Dedifferentiated amniotic fluid mesenchymal stem cell (primary cell): ENCODE data around the gene NWD2.
"Not testable (repeated sequence)": the region's sequence is repeated elsewhere in the genome, so short reads cannot be mapped to it uniquely, and the experiment has no call there.

ENCODE experiments used
- DNase-seq: peaks from one replicate; pipeline ENCODE4 v3.0.0-alpha.2; 2016; ENCODE audit errors: extremely low spot score

Gene NWD2

GRCh38 chr4:37392521-37393255 lies 148.1 kb downstream of the NWD2 start:
- no peak for DNase-seq

GRCh38 chr4:37393321-37393720 lies 148.8 kb downstream of the NWD2 start:
- no peak for DNase-seq

GRCh38 chr4:37393889-37394288 lies 149.3 kb downstream of the NWD2 start:
- no peak for DNase-seq

GRCh38 chr4:37397505-37397904 lies 153.0 kb downstream of the NWD2 start:
- DNase-seq: no peak

GRCh38 chr4:37400241-37400881 lies 155.8 kb downstream of the NWD2 start:
- DNase-seq: no peak

- not testable (repeated sequence) for DNase-seq
These were observed 163.6 kb downstream of the NWD2 start for GRCh38 chr4:37407938-37408826.

- not testable (repeated sequence) for DNase-seq
These were observed 169.1 kb downstream of the NWD2 start for GRCh38 chr4:37413612-37414011.

- DNase-seq: no peak
These were observed 171.4 kb downstream of the NWD2 start for GRCh38 chr4:37415845-37416369.

GRCh38 chr4:37421614-37422013 lies 177.1 kb downstream of the NWD2 start:
- no peak for DNase-seq

- no peak for DNase-seq
These were observed 177.6 kb downstream of the NWD2 start for GRCh38 chr4:37422102-37422501.

GRCh38 chr4:37422638-37423037 lies 178.1 kb downstream of the NWD2 start:
- no peak for DNase-seq

- no peak for DNase-seq
These were observed 178.8 kb downstream of the NWD2 start for GRCh38 chr4:37423310-37423709.

- no peak for DNase-seq
These were observed 180.2 kb downstream of the NWD2 start for GRCh38 chr4:37424753-37425152.

GRCh38 chr4:37425857-37426256 lies 181.3 kb downstream of the NWD2 start:
- no peak for DNase-seq

GRCh38 chr4:37427193-37427592 lies 182.7 kb downstream of the NWD2 start:
- no peak for DNase-seq

GRCh38 chr4:37429906-37430305 lies 185.4 kb downstream of the NWD2 start:
- no peak for DNase-seq

- DNase-seq: no peak
These were observed 186.3 kb downstream of the NWD2 start for GRCh38 chr4:37430718-37431416.

- DNase-seq: no peak
These were observed 186.8 kb downstream of the NWD2 start for GRCh38 chr4:37431417-37431743.

GRCh38 chr4:37434469-37434868 lies 189.9 kb downstream of the NWD2 start:
- no peak for DNase-seq

- DNase-seq: no peak
These were observed 192.0 kb downstream of the NWD2 start for GRCh38 chr4:37436546-37436945.

GRCh38 chr4:37437163-37437562 lies 192.6 kb downstream of the NWD2 start:
- no peak for DNase-seq
